NCI-H128 (cell line): ENCODE data around the gene NPIPA5.
"Not testable (repeated sequence)": the region's sequence is repeated elsewhere in the genome, so short reads cannot be mapped to it uniquely, and the experiment has no call there.

Source experiments
- DNase-seq: peaks from one replicate; lab custom pipeline; 2025; ENCODE audit not compliant: unreplicated experiment; lab: John Stamatoyannopoulos, UW

NPIPA5 gene

GRCh38 chr16:15393025-15393424, 14.9 kb upstream of the NPIPA5 start:
- DNase-seq = not testable (repeated sequence)

GRCh38 chr16:15389916-15390315, 11.8 kb upstream of the NPIPA5 start:
- DNase-seq = not testable (repeated sequence)

GRCh38 chr16:15388060-15388459, 10.0 kb upstream of the NPIPA5 start:
- not testable (repeated sequence) for DNase-seq

- not testable (repeated sequence) for DNase-seq
These were observed 4.7 kb upstream of the NPIPA5 start for GRCh38 chr16:15382810-15383209.

GRCh38 chr16:15357495-15357894, 20.6 kb downstream of the NPIPA5 start:
- DNase-seq = not testable (repeated sequence)

GRCh38 chr16:15354846-15355245, 23.2 kb downstream of the NPIPA5 start:
- DNase-seq = not testable (repeated sequence)

GRCh38 chr16:15352852-15353251, 25.2 kb downstream of the NPIPA5 start:
- not testable (repeated sequence) for DNase-seq

- DNase-seq = not testable (repeated sequence)
These were observed 26.3 kb downstream of the NPIPA5 start for GRCh38 chr16:15351745-15352144.

GRCh38 chr16:15351251-15351650, 26.8 kb downstream of the NPIPA5 start:
- not testable (repeated sequence) for DNase-seq

GRCh38 chr16:15348721-15349120, 29.4 kb downstream of the NPIPA5 start:
- not testable (repeated sequence) for DNase-seq

- not testable (repeated sequence) for DNase-seq
These were observed 35.8 kb downstream of the NPIPA5 start for GRCh38 chr16:15342337-15342736.

- not testable (repeated sequence) for DNase-seq
These were observed 39.1 kb downstream of the NPIPA5 start for GRCh38 chr16:15338986-15339385.

- not testable (repeated sequence) for DNase-seq
These were observed 40.0 kb downstream of the NPIPA5 start for GRCh38 chr16:15337974-15338605.

- DNase-seq = not testable (repeated sequence)
These were observed 42.5 kb downstream of the NPIPA5 start for GRCh38 chr16:15335609-15336008.

- not testable (repeated sequence) for DNase-seq
These were observed 44.1 kb downstream of the NPIPA5 start for GRCh38 chr16:15333969-15334368.

- DNase-seq = not testable (repeated sequence)
These were observed 47.1 kb downstream of the NPIPA5 start for GRCh38 chr16:15330978-15331377.

GRCh38 chr16:15324954-15325353, 53.1 kb downstream of the NPIPA5 start:
- DNase-seq = not testable (repeated sequence)

GRCh38 chr16:15323373-15323772, 54.7 kb downstream of the NPIPA5 start:
- not testable (repeated sequence) for DNase-seq

GRCh38 chr16:15321221-15321620, 56.9 kb downstream of the NPIPA5 start:
- DNase-seq = not testable (repeated sequence)

GRCh38 chr16:15314562-15314961, 63.5 kb downstream of the NPIPA5 start:
- DNase-seq = not testable (repeated sequence)
